ENCODE measurements around the gene EFHC1.
A peak's percentile ranks its signal among the peaks of the same experiment; 100 is the strongest.

Gene EFHC1

DNA sequence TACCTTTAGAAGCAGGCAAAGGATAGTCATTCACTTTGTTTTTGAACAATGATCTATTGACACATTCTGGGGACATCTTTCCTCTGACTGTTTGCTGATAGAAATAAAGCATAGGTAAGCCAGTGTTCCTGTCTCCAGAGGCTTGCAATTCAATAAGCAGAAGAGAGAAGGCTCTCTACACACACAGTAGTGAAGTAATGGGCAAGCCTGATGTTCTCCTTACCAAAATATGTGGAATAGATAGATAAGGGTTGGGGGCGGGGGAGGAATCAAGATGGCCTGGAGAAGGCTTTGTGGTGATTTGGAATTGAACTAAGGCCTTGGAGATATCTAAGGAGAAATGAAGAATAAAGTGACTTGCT is 30.9 kb upstream of the EFHC1 start:
- no peak for DNase-seq (ENCODE audit: low read depth)
- no peak overlapping the region for H3K4me3 ChIP-seq (ENCODE audit: low read depth, low read length)
- in situ Hi-C loops (cut with HindIII; ENCODE audit: low sequenced_read_pairs), result no loop called here
- TF ChIP-seq, protein P1, sequence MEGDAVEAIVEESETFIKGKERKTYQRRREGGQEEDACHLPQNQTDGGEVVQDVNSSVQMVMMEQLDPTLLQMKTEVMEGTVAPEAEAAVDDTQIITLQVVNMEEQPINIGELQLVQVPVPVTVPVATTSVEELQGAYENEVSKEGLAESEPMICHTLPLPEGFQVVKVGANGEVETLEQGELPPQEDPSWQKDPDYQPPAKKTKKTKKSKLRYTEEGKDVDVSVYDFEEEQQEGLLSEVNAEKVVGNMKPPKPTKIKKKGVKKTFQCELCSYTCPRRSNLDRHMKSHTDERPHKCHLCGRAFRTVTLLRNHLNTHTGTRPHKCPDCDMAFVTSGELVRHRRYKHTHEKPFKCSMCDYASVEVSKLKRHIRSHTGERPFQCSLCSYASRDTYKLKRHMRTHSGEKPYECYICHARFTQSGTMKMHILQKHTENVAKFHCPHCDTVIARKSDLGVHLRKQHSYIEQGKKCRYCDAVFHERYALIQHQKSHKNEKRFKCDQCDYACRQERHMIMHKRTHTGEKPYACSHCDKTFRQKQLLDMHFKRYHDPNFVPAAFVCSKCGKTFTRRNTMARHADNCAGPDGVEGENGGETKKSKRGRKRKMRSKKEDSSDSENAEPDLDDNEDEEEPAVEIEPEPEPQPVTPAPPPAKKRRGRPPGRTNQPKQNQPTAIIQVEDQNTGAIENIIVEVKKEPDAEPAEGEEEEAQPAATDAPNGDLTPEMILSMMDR (IDR thresholded peaks at IDR 0.05; ENCODE audit: low read depth, low read length, missing control alignments), result no peak

DNA sequence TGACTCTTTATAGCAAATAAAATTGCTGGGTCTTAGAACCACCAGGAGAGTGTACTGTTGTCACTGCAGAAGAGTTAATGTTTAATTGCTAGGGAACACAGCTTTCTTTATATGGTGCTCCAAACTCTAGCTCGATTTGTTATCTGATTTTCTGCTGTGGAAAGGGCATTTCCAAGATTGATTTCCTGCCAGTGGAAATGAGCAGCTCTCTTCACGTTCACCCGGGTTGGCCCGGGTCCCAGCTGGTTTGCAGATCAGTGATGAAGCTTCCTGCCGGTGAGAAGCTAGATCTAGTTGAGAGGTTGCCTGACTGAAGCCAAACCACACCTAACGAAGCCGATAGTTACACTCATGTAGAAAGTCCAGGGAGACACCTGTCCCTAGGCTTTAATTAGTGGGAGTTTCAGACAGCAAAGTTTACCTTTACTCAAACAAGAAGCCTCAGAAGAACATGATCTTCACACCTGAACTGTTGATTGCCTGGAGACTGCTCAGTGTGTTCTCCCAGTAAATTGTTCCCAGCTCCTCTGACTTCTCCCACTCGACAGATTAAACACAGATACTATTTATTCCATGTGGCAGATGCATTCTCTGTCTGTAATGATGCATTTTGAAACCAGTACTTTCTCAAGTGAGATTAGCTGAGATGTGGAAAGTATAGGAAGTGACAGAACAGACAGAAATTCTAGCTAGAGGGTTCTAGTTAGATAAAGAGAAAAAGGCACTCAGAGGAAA is 30.3 kb upstream of the EFHC1 start:
- TF ChIP-seq, protein P1 (IDR thresholded peaks at IDR 0.05; ENCODE audit: low read depth, low read length, missing control alignments), result no peak
- DNase-seq (ENCODE audit: low read depth), result no peak
- H3K4me3 ChIP-seq (ENCODE audit: low read depth, low read length), result no peak overlapping the region
- in situ Hi-C loops (cut with HindIII; ENCODE audit: low sequenced_read_pairs), result no loop called here

- no peak overlapping the region for H3K4me3 ChIP-seq (ENCODE audit: low read depth, low read length)
- in situ Hi-C loops (cut with HindIII; ENCODE audit: low sequenced_read_pairs), result no loop called here
- TF ChIP-seq, protein P1 (IDR thresholded peaks at IDR 0.05; ENCODE audit: low read depth, low read length, missing control alignments), result no peak
- DNase-seq (ENCODE audit: low read depth), result peak; percentile 49
These were observed 29.8 kb upstream of the EFHC1 start for GRCh38 chr6:52390361-52390727.

GRCh38 chr6:52391599-52391998 is 28.5 kb upstream of the EFHC1 start:
- in situ Hi-C loops (cut with HindIII; ENCODE audit: low sequenced_read_pairs), result no loop called here
- TF ChIP-seq, protein P1 (IDR thresholded peaks at IDR 0.05; ENCODE audit: low read depth, low read length, missing control alignments), result no peak
- no peak for DNase-seq (ENCODE audit: low read depth)
- no peak overlapping the region for H3K4me3 ChIP-seq (ENCODE audit: low read depth, low read length)

DNA sequence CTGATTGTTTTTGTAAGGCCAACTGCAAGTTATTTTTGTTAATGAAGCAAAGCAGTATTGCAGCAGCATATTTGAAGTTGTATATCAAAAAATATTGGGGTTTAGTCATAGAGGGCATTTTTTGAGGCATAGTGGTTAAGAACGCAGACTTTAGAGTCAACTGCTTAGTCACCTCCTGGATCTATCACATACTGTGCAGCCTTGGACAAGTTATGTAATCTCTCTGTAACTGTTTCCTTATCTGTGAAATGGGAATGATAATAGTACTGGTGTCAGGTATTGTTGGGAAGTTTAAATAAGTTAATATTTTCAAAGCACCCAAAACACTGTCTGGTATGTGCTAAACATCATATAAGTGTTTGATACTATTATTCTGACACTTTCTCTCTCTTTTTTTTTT is 27.2 kb upstream of the EFHC1 start:
- DNase-seq (ENCODE audit: low read depth), result no peak
- no peak overlapping the region for H3K4me3 ChIP-seq (ENCODE audit: low read depth, low read length)
- in situ Hi-C loops (cut with HindIII; ENCODE audit: low sequenced_read_pairs), result no loop called here
- TF ChIP-seq, protein P1 (IDR thresholded peaks at IDR 0.05; ENCODE audit: low read depth, low read length, missing control alignments), result no peak

GRCh38 chr6:52393780-52394179 is 26.4 kb upstream of the EFHC1 start:
- in situ Hi-C loops (cut with HindIII; ENCODE audit: low sequenced_read_pairs), result no loop called here
- H3K4me3 ChIP-seq (ENCODE audit: low read depth, low read length), result no peak overlapping the region

More at GRCh38 chr6:52393780-52394179, 26.4 kb upstream of the EFHC1 start:
- TF ChIP-seq, protein P1 (IDR thresholded peaks at IDR 0.05; ENCODE audit: low read depth, low read length, missing control alignments), result no peak
- no peak for DNase-seq (ENCODE audit: low read depth)
